NCI-H460 (cell line): Measurements from ENCODE around the gene EVI5. TPM values are rescaled to one million over a fixed set of nuclear protein-coding genes. Genes with fewer than 3 reads are reported as not detected.
"Not testable (repeated sequence)": the region's sequence is repeated elsewhere in the genome, so short reads cannot be mapped to it uniquely, and the experiment has no call there.

ENCODE experiments used
- DNase-seq: peaks from one replicate; pipeline ENCODE4 v3.0.0-alpha.2; 2016; ENCODE audit warnings: low read depth; ENCODE audit errors: extremely low read depth
- total RNA-seq: library from RNA; depleted of rRNA; stranded (reverse); fragments of >200 nt; shearing (Covaris generic); gene quantifications from 2 replicates; pipeline ENCODE4 v1.2.3, GENCODE V29; 2014

Gene EVI5
- total RNA-seq, 1 experiment from 2014 or later = 20.5 TPM

DNA sequence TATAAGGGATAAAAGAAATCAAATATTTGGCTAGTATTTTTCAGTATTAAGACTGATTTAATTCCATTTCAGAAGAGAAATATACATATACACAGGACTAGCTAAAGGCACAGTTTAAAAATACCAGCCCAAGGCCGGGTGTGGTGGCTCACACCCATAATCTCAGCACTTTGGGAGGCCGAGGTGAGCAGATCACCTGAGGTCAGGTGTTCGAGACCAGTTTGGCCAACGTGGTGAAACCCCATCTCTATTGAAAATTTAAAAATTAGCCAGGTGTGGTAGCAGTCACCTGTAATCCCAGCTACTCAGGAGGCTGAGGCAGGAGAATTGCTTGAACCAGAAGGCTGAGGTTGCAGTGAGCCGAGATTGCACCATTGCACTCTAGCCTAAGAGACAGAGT, 200.1 kb downstream of the EVI5 start:
- DNase-seq = not testable (repeated sequence)

DNA sequence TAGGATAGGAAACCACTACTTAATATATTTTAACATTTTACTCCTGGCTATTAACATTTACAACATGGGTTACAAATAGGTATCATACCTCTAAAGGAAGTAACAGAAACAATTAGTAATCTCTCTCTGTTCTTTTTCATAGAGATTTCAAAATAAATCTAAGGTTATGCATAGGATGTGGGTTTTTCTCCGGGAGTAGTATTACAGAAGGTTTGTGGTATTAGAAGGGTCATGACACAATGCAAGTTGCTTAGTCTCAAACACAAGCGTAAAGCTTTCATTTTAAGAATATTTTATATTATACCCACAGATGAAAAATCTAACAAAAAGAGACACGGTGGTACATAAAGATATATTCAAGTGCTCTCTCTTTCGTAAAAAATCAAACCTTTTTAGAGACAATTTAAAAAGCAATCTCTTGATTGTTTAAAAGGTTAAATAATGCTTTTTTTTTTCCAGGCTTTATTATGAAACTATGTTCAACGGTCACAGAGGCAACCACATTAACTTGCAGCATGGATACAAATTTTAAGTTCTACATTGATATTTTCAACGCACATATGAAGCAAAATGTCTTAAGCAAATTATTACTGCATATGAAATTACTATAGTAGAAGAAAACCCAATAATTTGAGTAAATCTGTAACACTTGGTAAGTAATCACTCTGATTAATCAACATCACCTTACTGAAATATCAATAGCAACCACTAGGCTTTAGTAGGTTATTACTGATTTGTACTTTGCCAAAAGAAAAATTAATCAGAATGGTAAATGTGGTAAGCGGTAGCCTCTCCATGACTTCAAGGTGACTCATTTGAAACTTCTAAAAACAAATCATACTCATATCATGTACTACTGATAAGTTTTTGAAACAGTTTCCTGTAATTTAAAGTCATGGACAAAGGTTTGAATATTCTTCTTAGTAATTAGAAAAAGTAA, 200.8 kb downstream of the EVI5 start:
- no peak for DNase-seq

DNA sequence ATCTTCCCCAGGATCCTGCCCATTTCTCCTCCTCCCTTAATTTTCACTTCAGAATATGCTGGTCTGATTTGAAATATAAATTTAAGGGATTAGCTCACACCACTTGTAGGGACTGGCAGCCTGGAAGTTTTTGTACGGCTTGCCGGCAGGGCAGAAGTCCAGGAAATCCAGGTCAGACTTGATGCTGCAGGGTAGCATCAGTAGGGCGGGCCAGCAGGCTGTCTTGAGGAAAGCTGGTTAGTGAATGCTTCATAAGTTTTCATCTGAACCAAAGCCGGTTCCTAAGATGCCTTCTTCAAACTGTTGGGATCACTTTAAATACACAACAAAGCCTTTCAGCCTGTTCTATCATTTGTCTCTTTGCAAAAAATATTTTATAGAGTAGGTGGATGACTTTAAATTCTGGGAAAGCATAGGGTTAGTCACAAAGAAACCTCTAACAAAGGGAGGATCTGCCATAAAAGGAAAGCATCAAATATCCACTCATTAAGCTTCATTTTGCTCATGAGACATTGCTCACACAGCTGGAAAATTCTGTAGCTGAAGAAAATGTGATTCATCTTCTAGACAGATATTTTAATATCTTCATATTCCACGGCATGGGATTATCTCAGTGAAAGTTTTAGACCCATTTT, 207.5 kb downstream of the EVI5 start:
- DNase-seq = no peak

DNA sequence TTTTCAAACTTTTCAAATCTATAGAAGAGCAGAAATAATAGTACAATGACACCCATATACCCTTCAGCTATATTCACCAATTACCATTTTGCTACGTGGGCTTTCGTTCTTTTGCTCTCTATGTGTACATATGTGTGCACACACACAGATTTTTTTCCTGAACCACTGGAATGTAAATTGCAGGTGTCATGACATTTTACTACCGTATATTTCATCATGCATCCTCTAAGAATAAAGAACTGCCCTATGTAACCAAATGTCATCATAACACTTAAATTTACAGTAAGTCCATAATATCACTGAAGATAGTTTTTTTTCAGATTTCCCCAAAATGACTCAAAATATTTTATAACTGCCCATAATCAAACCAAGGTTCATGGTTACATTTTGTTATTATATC, 209.8 kb downstream of the EVI5 start:
- no peak for DNase-seq

DNA sequence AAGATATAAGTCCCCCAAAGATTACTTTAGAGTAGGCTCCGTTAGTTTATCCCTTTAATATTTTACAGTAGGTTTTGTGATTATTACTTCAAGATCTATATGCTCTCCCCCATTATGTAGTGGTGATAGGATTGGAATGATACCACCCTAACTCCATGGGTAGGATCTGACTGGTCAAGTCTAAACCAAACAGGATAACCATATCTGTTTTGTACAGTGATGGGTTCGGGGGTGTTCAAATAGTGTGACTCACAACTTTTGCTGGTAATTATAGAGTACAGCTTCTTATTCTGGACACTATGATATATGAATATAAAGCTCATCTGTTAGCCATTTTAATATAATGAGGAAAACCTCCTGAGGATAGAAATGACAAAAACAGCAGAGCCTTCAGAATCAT, 212.4 kb downstream of the EVI5 start:
- DNase-seq = no peak

DNA sequence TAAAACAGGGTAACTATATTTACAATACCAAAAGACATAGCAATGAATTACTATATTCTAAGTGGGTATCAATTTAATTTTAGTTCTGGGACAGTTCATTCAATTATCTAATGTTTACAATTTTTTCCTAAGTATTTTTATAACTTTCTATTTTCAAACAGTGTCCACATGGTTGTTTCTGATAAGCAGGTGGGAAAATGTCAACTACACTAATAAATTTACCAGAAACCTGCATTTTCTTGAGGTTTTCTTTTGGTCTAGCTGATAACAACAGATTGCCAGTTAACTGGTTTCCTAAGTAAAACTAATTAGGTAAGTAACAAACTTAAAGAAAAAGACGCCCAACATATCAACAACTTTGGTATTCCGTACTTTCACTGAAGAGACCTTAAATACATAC, 213.3 kb downstream of the EVI5 start:
- DNase-seq = no peak

DNA sequence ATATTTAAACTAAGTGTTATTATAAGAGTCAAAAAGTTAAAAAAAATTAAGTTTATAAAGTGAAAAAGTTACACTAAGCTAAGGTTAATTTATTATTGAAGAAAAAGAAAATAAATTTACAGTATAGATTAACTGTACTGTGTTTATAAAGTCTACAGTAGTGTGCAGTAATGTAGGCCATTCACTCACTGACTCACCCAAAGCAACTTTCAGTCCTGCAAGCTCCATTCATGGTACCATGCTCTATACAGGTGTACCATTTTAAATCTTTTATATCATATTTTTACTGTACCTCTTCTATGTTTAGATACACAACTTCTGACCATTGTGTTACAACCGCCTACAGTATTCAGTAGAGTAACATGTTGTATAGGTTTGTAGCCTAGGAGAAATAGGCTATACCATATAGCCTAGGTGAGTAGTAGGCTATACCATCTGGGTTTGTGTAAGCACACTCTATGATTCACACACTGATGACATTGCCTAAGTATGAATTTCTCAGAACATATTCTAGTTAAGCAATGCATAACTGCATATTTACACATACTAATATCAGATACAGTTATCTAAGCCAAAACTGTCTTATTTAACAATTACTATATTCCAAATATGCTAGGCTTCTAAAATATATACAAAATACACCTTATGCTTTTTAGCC, 217.6 kb downstream of the EVI5 start:
- DNase-seq = no peak

DNA sequence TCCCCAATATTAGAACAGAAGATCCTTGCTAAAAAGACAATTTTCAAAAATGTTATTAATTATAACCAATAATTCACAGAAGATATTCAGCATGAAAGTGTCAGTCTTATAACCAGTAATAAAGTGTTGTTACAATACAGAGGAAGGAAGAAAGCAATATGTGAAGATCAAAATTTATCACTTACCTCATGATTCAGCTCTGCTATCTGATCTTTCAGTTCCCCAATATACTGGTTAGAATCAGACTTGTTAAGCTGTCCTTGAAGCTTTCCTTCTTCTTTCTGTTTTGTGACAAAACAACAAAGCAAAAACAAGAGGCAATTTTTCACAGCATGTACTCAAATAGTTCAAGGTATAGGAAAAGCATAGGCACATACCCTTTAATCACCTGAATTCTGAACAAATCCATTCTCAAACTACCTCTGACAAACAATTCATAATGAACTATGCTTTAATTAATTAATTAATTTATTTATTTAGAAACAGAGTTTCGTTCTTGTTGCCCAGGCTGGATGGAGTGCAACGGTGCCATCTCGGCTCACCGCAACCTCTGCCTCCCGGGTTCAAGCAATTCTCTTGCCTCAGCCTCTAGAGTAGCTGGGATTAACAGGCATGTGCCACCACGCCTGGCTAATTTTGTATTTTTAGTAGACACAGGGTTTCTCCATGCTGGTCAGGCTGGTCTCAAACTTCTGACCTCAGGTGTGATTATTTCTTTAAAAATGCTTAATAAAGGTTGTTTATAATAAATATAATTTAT, 221.3 kb downstream of the EVI5 start:
- no peak for DNase-seq

DNA sequence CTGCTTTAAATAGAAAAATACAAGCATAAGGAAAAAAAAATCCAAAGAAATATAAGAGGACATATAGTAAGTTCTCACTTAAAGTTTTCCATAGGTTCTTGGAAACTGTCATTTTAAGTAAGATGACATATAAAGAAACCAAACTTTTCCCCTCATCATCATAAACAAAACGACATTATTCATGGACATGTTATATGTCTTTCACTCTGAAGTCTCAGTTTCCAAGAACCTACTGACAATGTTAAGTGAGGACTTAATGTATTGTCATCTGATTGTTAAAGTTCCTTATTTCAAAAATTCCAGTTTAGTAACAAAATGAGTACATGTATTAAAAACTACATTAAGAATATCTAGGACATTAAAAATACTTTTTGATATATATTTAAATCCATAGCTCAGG, 228.6 kb downstream of the EVI5 start:
- DNase-seq = no peak

DNA sequence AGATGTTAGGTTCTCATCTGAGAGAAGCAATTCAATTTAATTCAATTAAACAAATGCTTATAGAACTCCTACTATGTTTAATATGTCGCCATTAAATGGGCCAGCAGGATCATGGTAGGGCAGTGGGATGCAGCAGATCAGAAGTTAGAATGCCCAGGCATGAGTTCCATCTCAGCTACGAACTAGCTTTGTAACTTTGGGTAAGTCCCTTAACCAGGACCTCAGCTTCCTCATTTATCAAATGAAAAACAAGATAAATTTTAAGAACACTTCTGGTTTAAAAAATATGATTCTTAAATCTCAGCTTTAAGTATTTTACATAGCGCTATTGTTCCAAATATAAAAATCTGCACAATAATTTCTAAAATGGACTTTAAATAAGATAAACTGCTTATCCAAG, 230.7 kb downstream of the EVI5 start:
- DNase-seq = no peak

DNA sequence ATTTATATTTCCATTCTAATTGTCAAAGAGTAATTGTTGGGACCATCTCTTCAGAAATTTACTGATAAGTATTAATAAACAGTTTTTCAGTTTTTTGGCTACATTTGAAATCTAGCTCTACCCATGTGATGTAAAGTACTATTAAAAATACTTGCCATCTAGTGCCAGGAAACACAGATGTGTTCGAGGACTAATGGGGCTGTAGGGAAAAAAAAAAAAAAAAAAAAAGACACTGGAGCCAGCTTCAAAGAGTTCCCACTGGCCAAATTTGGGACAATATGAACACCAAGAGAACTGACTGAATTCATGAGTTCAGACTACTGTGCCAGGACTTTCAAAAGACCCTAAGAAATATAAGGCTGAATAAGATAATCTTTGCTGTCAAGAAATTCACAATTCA, 233.0 kb downstream of the EVI5 start:
- no peak for DNase-seq

DNA sequence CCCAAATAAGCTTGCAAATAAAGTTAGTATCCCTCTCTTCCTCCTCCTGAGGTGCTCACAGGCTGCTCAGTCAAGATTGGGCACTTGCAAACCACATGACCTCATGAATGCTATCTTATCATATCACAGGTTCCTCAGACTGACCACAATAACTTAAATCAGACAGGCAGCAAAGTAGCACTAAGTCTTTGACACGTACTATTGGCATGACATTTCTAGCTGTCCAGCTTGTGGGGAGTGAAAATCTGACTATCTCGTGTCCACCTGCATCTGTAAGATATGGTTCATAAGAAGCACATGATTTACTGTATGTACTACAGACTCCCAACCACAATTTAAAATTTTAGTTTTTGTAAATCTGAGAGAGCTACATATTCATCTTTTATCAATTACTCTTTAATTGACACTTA, 240.1 kb downstream of the EVI5 start:
- no peak for DNase-seq

DNA sequence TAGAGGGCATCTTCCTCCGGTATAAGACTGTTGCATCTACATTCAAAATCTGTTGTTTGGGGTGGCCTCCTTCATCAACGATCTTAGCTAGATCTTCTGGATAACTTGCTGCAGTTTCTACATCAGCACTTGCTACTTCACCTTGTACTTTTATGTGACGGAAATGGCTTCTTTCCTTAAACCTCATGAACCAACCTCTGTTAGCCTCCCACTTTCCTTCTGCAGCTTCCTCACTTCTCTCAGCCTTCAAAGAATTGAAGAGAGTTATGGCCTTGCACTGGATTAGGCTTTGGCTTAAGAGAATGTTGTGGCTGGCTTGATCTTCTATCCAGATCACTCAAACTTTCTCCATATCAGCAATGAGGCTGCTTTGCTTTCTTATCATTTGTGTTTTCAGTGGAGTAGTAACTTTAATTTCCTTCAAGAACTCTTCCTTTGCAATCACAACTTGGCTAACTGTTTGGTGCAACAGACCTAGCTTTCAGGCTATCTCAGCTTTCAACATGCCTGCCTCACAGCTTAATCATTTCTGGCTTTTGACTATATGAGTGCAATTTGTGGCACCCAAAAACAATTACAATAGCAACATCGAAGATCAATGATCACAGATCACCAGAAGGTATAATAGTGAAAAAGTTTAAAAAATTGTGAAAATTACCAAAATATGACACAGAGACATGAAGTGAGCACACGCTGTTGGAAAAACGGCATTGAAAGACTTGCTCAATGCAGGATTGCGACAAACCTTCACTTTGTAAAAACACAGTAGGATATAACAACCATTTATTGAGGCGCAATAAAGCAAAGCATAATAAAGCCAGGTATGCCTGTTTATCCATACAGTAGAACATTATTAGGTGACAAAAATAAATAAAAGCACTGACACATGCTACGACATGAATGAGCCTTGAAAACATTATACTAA, 241.5 kb downstream of the EVI5 start:
- DNase-seq = no peak

DNA sequence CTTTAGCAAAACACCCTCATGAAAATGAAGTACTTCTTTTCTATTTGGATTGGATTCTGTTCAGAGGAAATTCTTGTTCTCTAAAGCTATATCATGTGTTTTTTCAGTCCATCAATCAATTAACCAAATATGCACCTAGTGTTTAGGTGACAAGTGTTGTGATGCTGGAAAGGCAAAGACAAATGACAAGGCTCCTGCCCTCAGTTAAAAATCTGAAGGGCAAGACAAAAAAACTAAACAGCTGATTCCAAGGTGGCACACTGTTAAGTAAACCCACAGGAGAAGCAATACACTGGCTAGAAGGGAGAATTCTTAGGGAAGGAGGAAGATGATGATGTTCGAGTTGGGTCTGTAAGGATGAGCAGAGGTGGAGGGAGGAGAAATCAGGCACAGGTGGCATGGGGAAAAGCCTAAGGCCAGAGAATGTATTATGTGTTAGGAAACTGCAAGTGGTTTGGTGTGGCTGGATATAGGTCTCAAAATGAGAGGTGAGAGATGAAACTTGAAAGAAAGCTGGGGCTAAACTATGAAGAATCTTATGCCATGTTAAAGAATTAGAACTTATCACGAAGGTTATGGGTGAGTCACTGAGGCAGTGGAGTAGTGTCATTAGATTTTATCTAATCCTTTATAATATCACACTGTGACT, 246.4 kb downstream of the EVI5 start:
- no peak for DNase-seq

DNA sequence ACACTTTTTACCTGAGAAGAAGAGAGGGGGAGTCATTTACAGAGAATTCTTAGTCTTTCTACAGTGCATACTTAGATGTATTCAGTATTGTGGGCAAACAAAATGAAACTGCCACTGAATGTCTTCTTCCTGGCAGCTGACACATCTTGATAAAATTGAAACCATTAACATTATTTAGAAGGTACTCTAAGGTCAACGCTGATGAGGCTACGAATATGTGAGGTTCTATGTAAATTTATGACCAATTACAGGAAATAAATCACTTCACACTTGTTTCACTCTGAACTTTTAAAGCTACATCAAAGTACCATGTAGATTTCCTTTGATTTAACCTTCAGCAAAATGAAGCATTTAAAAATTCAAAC, 246.9 kb downstream of the EVI5 start:
- DNase-seq = no peak

DNA sequence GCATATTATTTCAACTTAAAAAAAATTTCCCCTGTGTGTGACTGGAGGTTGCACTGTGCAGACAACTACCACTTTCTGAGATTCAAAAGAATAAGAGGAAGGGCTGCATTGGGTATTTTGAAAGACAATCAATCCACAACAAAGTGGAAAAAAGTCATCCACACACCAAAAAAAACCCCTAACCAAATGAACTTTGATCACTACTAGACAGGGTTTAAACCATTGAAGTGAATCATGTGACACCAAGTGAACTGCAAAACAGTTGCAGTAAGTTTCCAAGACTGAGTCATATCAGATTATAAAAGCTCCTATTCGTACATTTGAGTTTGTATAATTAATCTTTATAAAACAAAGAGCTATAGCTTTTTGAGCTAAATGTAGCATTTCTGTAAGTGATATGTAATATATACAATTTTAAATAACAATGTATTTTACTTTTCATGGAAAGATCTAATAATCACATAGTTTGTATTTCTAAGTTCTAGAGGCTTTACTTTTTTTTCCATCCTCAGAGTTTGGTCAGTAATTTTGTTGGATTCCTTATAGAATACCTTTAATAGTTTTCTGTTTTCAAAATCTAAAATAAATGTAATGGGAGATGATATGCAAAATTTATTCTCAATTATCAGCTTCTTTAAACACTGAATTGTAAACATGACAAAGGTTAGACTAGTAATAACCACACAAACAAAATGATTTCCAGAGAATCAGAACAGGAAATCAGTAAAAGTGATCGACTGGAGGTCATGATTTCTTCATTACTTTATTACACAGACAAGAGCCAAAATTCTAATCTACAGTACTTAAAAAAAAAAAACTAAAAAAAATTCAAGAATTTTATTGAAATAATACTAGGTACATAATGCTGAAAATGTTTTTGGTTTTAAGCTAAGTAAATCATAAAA, 247.7 kb downstream of the EVI5 start:
- no peak for DNase-seq

DNA sequence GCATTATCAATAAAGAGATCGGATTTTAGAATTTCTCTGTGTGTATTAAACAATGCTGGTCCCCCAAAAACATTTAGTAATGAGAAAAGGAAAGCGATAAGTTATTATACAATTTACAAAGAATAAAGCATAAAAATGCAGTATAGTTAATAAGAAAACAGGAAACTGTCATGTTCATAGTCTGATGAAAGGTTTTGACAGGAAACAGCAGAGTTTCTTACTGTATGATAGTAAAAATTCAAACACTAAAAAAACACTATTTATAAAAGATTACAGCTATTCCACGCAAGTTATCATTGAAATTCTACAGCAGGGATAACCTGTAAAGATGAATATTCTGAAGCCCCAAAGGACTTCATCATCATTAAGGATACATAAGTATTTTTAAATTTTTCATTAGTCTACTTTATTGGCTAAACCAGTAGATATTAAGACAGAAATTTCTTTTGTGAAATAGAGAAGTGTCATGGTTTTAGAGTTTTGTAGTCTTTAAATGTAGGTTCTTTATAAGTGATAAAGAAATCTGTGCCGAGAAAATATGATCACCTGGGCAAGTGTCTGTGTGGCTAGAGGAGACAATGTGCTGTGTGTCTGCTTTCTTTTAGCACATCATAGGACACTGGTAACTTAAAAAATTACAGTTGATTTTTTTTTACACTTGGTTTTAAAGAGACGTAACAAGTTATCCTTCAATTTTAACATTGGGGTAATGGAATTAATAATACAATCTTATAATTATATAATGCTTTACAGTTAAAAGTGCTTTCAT, 248.5 kb downstream of the EVI5 start:
- DNase-seq = no peak

DNA sequence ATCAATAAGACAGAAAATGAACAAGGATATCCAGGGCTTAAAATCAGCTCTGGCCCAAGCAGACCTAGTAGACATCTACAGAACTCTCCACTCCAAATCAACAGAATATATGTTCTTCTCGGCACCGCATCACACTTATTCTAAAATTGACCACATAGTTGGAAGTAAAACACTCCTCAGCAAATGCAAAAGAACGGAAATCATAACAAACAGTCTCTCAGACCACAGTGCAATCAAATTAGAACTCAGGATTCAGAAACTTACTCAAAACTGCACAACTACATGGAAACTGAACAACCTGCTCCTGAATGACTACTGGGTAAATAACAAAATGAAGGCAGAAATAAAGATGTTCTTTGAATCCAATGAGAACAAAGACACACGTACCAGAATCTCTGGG, 252.5 kb downstream of the EVI5 start:
- not testable (repeated sequence) for DNase-seq
